NCI-H1092 (cell line): ENCODE data around the gene TTC7B.
A peak's percentile ranks its signal among the peaks of the same experiment; 100 is the strongest.

ENCODE experiments used
- DNase-seq: peaks from one replicate; lab custom pipeline; 2025; lab: John Stamatoyannopoulos, UW

Gene TTC7B

GRCh38 chr14:90558983-90559590 lies 257.1 kb downstream of the TTC7B start:
- DNase-seq = no peak

GRCh38 chr14:90558041-90558982 lies 257.9 kb downstream of the TTC7B start:
- DNase-seq = no peak

DNA sequence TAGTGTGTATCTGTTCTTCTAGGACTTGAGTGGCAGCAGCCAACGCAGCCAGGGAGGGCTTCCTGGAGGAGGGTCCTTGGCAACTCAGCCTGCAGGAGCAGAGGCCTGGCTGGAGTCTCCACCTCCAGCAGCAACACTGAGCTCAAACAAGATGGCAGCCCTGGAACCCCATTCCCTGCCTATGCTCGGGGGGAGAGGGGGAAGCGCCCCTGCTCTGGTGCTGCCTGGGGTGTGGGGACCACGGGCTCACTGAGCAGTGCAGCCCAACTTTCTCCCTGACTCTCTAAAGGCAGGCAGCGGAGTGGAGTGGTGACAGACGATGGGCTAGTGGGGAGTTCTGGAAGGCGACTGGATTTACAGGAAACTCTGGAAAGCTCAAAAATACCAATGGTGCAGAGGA lies 258.7 kb downstream of the TTC7B start:
- no peak for DNase-seq

DNA sequence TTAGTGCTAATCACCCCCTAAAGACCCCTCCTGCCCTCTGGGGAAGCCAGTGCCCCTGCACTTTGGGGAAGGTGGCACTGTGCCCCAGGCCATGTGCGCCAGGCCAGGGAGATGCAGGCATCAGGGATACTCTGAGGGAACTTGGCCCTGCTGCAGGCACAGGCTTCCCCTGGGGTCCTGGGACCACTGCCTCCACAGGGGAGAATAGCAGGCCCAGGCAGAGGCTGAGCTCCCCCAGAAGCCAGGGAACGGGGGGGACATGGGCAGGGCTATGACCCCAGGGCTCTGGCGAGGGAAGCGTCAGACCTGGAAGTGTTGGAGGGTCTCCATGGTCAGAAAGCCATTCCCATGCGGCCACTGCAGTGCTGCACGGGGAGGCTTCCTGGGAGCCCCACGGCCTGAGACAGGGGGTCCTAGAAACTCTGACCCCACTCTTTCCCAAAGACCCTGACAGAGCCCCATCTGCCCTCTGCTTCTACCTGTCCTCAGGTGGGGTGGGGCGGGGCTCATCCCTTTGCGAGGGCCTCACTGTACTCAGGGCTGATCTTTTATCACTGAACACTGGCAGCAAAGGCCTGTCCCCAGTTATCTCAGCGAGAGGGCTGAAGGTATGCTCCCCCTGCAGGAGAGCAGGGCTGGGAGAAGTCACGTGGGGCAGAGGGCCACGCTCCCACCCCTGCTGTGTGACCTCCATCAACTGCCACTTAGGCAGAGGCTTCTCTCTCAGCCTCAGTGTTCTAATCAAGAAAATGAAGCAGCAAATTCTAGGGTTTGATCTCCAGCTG lies 259.4 kb downstream of the TTC7B start:
- DNase-seq = no peak

GRCh38 chr14:90556012-90556477 lies 260.2 kb downstream of the TTC7B start:
- no peak for DNase-seq

- DNase-seq = no peak
Measured at GRCh38 chr14:90555126-90556011, 260.9 kb downstream of the TTC7B start.

- DNase-seq = peak; percentile 67
Measured at GRCh38 chr14:90554341-90554740, 261.9 kb downstream of the TTC7B start.

- peak; percentile 24 for DNase-seq
Measured at GRCh38 chr14:90553921-90554336, 262.3 kb downstream of the TTC7B start.

DNA sequence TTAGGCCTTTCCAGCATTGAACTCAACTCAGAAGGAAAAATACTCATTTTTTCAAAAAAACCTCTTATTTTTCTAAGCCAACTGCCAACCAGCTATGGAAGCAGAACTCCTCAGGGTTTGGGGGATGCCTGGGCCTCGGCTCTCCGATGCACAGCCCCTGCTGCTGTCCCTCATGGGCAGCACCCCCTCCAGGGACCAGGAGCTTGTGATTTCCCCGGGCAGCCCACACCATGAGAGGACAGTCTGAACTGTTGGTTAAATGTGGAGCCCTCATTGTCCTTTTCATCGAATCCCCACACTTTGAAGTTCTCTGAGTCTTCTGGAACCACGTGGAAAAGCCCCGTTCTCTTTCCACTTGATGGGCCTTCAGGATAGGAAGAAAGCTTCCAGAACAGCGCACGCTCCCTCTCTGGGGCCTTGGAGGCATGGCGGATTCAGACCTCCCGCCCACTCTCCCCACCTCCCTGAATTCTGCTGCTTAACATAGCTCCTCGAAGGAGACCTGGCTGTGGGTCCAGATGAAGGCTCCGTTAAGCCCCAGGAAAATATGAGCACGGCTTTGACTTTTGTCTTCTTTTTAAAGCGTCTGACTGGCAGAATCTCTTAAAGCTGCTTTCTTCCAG lies 262.8 kb downstream of the TTC7B start:
- no peak for DNase-seq

DNA sequence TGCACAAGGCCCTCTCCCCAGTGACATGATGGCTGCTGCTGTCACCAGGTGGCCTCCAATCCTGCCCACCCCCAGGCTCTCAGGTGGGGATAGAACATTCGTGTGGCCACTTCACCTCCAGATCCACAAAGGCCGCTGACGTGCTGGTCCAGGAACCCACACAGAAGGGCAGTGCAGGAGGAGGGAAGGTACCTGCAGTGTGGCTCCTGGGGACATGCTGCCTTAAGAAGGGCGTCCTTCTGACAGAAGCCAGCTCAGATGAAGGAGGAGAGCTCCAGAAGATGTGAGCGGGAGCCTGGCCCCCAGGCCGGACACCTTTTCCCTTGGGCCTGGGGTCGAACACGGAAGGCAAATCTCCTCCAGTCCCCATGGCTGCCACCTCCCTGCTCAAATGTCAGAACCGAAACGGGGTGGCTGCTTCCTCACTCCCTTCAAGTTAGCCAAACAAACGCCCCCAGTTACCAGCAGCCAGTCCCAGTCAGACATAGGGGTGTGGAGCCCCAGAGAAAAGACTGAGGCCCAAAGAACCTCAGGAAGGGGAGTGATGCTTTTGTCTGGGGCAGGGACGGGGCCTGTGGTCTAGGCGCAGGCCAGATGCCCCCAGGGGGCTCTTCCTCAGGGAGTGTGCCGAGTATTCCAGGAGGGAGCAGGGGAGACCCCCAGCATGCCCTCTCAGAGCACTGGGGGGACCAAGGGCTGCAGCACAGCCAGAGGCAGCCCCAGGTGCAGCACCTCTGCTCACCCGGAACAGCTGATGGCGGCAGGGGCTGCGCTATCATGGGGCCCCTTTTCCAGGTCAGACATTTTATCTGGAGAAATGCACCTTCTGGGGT lies 263.5 kb downstream of the TTC7B start:
- DNase-seq = no peak

DNA sequence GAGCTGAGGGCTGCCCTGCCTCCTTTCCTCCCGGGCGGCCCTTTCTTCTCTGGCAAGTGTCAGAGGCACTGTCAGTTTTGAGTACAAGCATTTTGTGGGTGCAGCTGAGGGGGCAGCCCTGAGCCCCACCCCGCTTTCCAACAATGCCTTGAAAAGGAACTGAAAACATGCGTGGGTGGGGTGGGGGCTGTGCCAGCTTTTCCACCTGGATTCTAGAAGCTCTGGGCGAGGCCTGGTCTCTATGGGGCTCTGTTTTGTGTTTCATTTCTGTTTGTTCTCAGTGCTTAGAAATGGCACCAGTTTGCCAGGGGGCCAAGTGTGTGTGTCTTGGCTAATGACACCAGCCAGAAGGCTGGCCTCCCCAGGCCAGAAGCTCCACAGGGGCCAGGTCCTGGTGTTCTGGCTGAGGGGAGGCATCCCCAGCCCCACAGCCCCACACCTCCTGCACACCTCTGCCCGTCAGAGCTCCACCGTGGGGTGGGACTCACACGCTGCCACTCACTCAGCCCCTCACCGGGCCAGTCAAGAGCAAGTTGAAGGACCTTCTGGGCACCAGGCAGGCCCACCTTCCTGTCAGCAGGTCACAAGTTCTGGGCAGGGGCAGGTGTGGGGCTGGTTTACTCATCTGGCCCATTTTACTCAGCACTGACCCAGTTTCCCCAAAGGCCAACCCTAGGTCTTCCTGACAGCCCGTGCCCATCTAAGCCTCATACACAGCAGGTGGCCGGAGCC lies 264.3 kb downstream of the TTC7B start:
- DNase-seq = no peak

GRCh38 chr14:90551070-90551704 lies 265.0 kb downstream of the TTC7B start:
- no peak for DNase-seq

GRCh38 chr14:90549794-90550641 lies 266.2 kb downstream of the TTC7B start:
- DNase-seq = no peak

DNA sequence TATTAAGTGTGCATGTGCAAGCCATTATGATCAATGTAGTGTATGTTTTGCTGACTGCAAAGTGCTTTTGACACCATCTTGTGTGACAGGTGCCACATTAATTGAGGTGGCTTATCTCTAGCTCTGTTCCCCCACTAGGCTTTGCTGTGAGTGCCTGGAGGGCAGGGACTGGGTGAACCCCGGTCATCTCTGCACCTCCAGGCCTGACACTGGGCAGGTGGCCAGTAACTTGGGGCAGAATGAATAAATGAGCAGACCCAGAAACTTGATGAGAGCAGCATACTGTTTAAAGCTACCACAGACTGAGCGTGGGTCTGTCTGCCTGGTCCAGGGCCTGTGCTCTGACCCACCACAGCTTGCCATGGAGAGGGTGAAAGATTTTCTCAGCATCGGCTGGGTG lies 267.8 kb downstream of the TTC7B start:
- no peak for DNase-seq

- DNase-seq = no peak
Measured at GRCh38 chr14:90547968-90548367, 268.3 kb downstream of the TTC7B start.

- no peak for DNase-seq
Measured at GRCh38 chr14:90547250-90547649, 269.0 kb downstream of the TTC7B start.

- no peak for DNase-seq
Measured at GRCh38 chr14:90546767-90547166, 269.5 kb downstream of the TTC7B start.
